NCI-H446 (cell line): ENCODE measurements around the gene ZFP36.

Experiments used
- DNase-seq, 2 experiments: peaks; one replicate each; lab custom pipeline; 2025; lab: John Stamatoyannopoulos, UW

Gene ZFP36

DNA sequence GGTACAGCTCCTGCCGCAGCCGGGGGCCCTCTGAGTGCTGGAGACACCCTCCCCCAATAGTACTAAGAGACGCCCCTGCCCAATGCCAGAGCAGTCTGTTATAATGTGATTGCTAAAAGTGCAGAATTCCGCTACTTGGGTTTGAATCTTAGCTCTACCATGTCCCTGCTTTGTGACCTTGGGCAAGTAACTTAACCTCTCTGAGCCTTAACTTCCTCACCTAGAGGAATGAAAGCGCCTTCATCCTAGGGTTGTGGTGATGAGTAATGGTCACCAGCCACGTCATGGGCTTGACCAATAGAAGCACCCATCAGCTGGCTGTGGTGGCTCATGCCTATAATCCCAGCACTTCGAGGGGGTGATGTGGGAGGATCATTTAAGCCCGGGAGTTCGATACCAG lies 12.4 kb downstream of the ZFP36 start:
- DNase-seq: no peak

DNA sequence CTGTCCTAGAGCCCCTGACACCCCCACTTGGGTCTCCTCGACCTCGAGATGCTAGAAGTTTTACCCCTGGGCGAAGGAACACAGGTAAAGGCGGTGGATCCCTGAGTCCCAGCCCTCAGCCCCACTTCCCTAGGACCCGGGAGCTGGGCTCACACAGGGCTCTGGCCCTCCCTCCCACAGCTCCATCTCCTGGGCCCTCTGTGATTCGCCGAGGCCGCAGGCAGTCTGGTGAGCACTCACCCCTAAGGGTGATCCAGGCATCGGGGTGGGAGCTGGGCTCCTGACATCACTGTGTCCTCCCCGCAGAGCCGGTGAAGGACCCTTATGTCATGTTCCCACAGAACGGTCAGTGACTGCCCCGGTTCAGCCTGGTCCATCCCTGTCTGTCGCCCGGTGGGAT lies 14.1 kb downstream of the ZFP36 start:
- DNase-seq: no peak

DNA sequence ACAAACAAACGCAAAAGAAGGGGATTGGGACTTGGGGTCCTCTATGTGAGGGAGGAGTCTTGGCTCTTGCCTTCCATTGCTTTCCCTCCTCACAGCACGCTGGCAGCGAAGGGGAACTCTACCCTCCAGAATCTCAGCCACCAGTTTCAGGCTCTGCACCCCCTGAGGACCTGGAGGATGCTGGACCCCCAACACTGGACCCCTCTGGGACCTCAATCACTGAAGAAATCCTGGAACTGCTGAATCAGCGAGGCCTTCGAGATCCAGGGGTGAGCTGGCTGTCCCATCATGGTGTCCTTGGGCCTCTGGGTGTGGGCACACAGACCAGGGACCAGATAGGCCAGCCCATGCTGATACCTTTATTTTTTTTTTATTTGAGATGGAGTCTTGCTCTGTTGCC lies 15.4 kb downstream of the ZFP36 start:
- no peak for DNase-seq

DNA sequence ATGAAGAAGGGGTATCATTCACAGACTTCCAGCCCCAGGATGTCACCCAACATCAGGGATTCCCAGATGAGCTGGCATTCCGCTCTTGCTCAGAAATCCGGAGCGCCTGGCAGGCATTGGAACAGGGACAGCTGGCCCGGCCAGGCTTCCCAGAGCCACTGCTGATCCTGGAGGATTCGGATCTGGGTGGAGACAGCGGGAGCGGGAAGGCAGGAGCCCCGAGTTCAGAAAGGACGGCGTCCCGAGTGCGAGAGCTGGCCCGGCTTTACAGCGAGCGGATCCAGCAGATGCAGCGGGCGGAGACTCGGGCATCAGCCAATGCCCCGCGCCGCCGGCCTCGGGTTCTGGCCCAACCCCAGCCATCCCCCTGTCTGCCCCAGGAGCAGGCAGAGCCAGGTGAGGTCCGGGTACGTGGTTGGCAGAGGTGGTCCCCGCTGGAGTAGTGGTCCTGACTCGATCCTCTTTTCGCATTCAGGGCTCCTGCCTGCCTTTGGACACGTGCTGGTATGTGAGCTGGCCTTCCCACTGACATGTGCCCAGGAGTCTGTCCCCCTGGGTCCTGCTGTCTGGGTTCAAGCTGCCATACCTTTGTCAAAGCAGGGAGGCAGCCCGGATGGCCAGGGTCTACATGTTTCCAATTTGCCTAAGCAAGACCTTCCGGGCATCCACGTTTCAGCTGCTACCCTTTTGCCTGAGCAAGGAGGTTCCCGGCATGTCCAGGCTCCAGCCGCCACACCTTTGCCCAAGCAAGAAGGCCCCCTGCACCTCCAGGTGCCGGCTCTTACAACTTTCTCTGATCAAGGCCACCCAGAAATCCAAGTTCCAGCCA lies 16.8 kb downstream of the ZFP36 start:
- DNase-seq: no peak

DNA sequence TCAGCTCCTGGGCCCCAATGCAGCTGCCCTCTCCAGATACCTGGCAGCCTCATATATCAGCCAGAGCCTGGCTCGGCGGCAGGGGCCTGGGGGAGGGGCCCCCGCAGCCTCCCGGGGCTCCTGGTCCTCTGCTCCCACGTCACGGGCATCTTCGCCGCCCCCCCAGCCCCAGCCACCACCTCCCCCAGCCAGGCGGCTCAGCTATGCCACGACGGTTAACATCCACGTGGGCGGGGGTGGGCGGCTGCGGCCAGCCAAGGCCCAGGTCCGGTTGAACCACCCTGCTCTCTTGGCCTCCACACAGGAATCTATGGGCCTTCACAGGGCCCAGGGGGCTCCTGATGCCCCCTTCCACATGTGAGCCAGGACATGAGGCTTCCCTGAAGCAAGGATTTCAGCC lies 18.3 kb downstream of the ZFP36 start:
- DNase-seq: no peak

DNA sequence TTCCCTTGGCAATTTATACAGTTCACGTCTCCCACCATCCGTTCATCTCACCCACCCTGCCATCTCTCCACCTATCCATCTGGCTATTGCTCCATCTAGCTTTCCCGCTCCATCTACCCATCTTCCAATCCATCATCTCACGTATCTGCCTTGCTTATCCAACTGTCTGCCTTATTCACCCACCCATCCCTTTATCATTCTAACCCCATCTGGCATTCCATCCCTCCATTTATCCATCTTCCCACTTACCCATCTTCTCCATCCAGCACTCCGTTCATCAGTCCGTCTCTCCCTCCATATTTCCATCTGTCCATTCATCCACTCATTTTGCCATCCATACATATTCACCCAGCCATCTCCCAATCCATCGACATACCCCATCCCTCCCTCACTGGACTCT lies 19.1 kb downstream of the ZFP36 start:
- no peak for DNase-seq

DNA sequence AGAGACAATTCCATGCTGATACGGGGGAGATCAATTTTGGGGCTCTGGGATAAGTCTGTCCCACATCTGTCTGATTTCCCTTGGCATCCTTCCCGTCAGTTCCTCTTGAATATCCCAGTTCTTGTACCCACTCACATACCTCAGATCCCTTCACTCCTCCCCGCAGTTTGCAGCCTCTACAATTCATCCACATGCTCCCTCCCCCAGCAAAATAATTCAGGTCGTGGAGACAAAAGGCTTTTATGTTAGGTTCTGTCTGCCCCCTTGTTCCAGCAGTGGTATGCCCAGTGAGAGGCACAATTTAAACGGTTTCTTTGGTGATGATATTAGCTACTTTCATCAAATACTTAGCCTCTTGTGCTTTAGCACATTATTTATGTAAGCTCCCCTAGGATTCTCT lies 19.5 kb downstream of the ZFP36 start:
- no peak for DNase-seq

DNA sequence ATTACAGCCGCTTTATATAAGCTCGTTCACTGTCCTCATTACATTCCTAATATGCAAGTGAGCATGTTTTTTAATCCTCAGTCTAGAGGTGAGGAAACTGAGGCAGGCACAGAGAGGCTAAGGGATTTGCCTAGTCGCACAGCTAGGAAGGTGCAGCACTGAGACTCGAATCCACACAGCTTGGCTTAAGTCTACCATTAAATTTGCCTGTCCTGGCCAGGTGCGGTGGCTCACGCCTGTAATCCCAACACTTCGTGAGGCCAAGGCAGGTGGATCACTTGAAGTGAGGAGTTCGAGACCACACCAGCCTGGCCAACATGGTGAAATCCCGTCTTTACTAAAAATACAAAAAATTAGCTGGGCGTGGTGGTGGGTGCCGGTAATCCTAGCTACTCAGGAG lies 21.1 kb downstream of the ZFP36 start:
- no peak for DNase-seq

DNA sequence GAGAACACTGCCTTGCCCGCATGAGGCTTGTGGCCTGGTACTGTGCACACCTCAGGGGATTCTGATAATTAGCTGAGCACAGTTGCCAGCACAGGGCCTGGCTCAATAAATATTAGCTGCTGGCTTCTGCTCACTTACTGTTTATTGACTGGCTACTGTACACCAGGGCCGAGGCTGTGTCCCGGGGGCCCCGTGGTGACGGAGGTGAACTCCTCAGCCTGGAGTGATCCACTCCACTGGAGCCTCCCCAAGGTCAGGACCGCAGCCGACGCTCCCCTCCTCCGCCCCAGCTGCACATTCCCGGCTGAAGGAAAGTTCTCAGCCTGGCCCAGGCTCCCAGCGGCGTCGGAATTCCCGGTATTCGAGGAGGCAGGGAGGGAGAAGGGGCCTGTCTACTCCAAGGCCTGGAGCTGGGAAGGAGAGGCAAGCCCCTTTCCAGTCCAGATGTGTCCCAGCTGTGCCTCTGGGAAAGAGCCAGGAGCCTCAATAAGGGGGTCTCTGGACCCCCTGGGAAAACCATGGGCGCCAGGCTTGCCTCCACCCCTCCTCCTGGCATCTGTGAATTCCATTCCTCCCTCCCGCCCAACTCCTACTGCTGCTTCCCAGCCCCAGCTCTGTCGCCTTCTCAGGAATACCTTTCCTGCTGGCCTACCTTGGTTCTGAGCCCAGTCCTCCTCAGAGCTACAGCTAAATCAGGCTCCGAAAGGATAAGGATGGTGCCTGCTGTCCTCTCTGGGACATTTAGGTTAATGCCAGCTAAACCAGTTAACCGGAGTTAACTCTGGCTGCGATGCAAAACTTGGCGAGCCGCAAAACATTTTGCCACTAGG lies 21.9 kb downstream of the ZFP36 start:
- no peak for DNase-seq

DNA sequence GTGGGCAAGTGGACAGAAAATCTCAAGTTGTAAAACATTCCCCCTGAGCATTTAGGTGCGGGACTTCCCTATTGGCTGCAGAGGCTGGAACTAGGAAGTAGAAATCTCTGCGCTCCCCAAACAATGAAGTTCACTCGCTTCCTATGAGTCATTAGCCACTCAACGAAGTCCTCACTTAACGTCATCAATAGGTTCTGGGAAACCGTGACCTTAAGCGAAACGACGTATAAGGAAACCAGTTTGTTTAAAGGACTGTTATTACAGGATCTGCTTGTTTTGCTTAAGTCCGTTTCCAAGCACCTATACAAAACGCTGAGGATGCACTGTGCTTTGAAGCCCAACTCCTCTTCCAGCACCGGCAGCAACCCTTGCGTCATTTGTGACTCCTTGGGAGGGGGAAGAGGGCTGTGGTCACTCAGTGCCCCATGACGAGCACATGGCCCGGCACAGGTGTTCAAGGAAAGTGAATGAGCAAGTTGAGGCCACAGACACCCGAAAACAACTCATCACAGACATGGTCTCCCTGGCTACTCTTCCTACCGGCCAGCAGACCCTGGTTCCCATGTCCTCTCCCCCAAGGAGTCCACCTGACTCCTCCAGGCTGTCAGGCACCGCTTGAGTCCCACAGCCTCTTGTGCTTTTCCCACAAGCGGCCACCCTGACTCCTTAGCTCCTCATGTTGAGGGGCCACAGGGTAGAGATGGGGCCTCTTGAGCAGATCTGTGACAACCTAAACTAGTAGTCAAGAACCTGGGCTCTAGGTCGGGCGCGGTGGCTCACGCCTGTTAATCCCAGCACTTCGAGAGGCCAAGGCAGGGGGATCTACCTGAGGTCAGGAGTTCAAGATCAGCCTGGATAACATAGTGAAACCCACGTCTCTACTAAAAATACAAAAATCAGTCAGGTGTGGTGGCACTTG lies 24.3 kb downstream of the ZFP36 start:
- no peak for DNase-seq

DNA sequence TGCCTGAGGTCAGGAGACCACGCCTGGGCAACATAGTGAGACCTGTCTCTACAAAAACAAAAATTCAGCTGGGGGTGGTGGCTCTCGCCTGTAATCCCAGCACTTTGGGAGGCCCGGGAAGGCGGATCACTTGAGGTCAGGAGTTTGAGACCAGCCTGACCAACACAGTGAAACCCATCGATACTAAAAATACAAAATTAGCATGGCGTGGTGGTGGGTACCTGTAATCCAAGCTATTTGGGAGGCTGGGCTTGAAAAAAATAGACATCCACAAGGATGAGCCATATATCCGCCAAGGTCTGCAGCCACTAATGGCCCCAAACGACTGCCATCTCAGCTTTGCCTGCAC lies 26.0 kb downstream of the ZFP36 start:
- no peak for DNase-seq

DNA sequence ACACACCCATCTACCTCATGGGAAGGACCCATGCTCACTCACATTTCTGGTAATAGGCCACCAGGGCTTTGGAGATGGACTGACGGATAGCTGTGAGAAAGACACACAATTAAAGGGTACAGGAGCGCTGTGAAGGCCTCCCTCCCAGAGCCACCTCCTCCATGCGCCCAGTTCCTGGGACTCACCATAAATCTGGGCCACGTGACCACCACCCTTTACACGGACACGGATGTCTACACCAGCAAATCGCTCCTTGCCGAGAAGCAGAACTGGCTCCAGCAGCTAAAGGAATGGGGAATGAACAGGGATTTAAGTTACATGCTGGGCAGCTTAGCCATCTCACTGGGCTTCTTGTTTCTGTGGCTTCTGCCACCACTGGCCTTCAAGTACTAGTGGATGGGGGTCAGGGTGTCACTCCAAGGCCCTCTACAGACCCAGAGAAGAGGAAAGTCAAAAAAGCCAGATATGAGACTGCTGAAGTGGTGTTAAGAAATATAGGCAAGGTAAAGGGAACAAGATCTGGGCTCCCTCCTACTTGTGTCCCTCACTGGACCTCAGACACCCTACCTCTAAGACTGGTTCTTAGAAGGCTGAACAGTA lies 26.9 kb downstream of the ZFP36 start:
- DNase-seq: no peak

DNA sequence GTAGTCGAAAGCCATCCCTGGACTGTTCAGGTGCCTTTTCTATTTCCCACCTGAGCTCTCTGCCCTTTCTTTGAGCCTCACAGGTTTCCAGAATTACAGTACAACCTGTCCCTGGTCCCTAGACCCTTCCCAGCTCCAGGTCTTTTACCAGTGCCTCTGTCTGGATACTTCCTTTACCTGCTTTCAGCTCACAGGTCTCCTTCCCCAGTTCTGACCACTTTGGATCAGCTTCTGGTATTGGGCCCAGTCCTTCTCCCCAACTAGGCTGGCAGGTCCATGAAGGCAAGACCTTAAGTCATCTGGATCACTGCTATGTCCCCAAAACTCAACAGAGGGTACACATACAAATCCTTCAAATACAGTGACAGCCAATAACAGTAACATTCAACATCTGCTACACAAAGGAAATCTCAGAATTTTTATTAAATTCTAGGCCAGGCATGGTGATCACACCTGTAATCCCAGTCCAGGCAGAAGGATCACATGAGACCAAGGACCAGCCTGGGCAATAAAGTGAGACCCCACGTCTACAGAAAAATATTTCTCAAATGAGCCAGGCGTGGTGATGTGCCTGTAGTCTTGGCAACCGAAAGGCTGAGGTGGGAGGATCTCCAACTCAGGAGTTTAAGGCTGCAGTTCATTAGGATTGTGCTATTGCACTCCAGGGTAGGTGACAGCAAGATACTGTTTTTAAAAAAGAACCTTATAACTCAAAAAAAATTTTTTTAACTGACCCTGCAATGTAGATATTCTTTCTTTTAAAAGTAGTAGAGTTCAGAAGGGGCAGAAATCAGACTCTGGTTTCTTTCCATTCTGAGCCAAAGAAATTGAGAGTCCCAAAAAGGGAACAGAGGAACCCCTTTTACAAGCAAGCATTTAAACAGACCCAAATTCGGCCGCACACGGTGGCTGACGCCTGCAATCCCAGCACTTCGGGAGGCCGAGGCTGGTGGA lies 27.8 kb downstream of the ZFP36 start:
- no peak for DNase-seq

DNA sequence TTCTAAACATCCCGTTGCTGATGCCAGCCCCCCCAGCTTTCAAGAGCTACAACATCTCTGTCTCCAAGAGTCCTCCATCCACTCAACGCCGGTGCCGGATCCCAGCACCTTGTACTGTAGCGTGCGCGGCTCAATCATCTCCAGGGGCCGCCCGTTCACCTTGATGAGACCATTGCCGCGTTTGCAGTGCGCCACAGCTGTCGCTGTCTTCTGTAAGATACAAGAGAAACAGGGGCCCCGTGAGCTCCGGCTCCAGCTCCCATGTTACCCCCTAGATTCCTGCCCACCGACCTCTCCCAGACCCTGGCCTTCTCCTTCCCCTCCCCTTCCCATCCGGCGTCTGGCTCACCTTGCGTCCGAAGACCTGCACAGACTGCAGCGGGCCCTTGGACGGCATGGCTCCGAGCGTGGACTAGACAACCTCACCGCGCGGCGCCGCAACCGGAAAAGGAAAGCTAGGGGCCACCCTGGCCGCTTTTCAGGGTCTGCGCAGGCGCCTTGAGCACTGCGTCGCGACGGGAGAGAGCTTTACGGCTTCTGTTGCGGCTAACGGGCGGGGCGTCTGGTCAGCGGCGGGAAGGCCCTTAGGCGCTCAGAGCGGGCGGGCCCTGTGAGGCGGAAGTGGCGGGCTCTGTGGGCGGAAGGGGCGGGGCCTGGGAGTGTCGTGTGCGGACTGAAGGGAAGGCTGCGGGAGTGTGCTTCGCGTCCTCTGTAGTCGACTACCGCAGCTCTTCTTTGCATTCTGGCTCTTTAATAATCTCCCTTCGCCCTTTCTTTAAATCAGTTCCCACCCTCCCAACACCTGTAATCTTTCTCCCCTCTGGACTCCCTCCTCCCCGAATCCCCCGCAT lies 29.1 kb downstream of the ZFP36 start, which contains the start of gene RPS16:
TSS of gene RPS16 (minus strand) at position 451 of the 851 bp plus-strand sequence. CDS start at position 397, 54 bp downstream.
- peak; percentile 98 to 99 for DNase-seq

DNA sequence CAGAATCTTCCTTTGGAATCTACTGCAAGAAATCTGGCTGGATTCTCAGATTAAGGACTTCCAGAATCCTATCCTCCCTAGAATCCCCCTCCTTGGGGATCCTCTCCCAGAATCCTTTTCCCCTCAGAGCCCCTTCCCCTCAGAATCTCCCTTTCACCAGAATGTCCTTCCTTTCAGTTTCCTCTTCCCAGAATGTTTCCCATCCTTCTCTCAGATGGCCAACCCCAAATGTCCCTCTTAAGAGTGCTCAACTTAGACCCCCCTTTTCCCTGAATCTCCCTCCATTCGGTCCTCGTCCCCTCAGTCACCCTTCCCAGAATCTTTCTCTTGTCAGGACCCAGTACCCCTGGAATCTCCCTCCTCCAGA lies 29.7 kb downstream of the ZFP36 start:
- DNase-seq: no peak

DNA sequence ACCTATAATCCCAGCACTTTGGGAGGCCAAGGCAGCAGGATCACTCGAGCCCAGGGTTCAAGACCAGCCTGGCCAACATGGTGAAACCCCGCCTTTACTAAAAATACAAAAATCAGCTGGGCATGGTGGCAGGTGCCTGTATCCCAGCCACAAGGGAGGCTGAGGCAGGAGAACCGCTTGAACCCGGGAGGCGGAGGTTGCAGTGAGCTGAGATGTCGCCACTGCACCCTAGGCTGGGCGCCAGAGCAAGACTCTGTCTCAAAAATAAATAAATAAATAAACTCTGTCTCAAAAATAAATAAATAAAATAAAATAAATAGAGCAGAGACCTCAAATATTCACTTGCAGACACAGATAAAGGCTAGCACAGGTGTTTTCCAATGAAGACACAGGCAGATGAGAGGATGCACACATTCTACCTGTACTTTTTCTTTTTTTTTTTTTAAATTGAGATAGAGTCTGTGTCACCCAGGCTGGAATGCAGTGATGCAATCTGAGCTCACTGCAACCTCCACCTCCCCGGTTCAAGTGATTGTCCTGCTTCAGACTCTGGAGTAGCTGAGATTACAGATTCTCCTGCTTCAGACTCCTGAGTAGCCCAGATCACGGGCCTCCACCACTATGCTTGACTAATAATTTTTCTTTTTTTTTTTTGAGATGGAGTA lies 31.8 kb downstream of the ZFP36 start:
- no peak for DNase-seq

DNA sequence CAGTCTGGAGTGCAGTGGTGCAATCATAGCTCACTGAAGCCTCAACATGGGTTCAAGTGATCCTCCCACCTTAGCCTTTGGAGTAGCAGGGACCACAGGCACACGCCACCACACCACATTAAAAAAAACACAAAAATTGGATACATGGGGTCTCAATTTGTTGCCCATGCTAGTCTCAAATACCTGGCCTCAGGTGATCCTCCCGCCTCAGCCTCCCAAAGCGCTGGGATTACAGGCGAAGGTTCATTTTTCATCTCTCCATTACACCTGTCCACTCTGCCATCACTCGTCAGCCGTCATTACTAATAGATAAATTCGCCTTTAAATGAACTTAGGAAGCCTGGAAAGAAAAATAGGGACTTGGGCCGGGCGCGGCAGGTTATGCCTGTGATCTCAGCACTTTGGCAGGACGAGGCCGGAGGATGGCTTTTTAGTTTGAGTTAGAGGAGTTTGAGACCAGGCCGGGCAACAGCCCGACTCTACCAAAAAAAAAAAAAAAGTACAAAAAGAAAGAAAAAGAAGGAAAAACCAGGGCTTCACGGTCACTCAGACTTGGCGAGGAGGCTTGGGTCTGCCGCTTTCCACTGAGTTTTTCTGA lies 38.0 kb downstream of the ZFP36 start:
- DNase-seq: no peak

DNA sequence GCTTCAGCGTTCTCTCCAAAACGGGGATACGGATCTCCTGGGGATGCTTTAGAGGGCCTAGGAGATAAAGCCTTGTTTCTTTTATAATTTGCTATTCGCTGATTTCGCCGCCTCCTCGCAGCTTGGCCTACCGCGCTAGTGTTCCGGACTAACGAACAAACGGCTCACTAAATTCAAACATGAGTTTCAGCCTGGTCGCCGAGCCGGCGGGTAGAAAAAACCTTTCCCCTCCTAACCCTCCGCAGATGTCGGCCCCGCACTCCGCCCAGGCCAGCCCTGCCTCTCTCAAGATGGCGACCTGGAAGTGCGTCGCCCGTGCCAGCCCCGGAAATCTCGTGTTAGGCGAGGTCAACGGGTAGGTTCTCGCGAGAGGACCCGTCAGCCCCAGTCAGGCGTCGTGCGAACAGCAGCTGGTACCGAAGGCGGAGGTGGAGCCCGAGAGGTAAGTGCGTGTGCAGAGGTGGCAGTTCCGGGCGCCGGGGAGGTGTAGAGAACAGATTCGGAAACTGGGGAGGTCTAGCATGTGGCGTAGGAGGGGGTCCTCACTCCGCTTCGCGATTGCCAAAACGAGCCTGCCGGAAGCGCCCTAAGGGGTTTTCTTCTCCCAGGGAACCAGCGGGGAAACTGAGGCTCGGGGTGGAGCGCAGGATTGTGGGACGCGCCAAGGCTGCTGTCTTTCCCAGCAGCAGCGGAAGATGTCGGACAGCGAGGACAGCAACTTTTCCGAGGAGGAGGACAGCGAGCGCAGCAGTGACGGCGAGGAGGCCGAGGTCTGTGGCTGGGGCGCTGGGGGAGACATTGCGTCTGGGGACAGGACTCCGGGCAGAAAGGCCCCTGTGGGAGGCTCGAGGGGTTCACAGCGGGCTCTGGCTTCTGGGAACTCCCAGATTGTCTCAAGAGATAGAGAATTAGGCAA lies 38.8 kb downstream of the ZFP36 start, which contains the start of gene SUPT5H:
TSS of gene SUPT5H (plus strand) at position 387 of the 916 bp plus-strand sequence. CDS start at position 696, 309 bp downstream.
- DNase-seq: peak; percentile 98 to 99
